HCT116 (cell line): Measurements from ENCODE around the gene APAF1. TPM values are rescaled to one million over a fixed set of nuclear protein-coding genes. Genes with fewer than 3 reads are reported as not detected.

Source experiments
- ATAC-seq: fragments of 200-7000 bp; cut with Tn5 transposase; 2 replicates; pipeline ENCODE4 v1.9.1; 2020; ENCODE audit warnings: mild to moderate bottlenecking, moderate library complexity
- BruUV-seq: library from RNA; stranded (reverse); fragments of 400-500 nt; replicated peaks from 2 replicates; lab custom pipeline; 2021; lab: Mats Ljungman, UMichigan
- CTCF ChIA-PET: fragments of 300-600 bp; sonication (Branson Sonifier 250); formaldehyde crosslinking; loops from one replicate; lab custom pipeline; 2021; ENCODE audit warnings: antibody characterized with exemption; lab: Charles Lee
- POLR2A ChIA-PET: fragments of 300-600, 350-600 bp; sonication (Branson Sonifier 250); formaldehyde crosslinking; loops from one replicate; lab custom pipeline; 2021; ENCODE audit warnings: antibody characterized with exemption; lab: Charles Lee
- RAD21 ChIA-PET, 2 experiments: fragments of 300-600 bp; sonication (Branson Sonifier 250); formaldehyde crosslinking; loops; one replicate each; lab custom pipeline; 2023; ENCODE audit warnings: low total read pairs in 2 of 2; ENCODE audit not compliant: uncharacterized antibody in 2 of 2, unreplicated experiment in 2 of 2, low non-redundant PET in 1 of 2; lab: Charles Lee
- DNase-seq: peaks from one replicate; pipeline ENCODE4 v3.0.0-alpha.2; 2010; ENCODE audit warnings: low read depth, low spot score
- H2AFZ ChIP-seq: fragments of 200-600 bp; shearing (Covaris generic), sonication (generic); 2 replicates; pipeline ENCODE4 v1.6.1; 2017; ENCODE audit warnings: low read depth, mixed run types, mixed read lengths, antibody characterized with exemption, low read length; ENCODE audit not compliant: poor library complexity, severe bottlenecking
- H3K27ac ChIP-seq: 2 replicates; pipeline ENCODE4 v1.5.1; 2012; ENCODE audit warnings: low read depth, low read length
- H3K27me3 ChIP-seq: fragments of 200-600 bp; sonication (generic); 2 replicates; pipeline ENCODE4 v1.6.1; 2016; ENCODE audit warnings: mixed run types, low read length, mixed read lengths; ENCODE audit not compliant: insufficient read depth
- H3K36me3 ChIP-seq, 2 experiments: fragments of 200-500 bp in 1 of 2; fragments of 200-600 bp in 1 of 2; sonication (Bioruptor generic) in 1 of 2; sonication (generic) in 1 of 2; 2 replicates each; pipeline versions ENCODE4 v1.5.1 to v1.6.1; 2014 to 2016; ENCODE audit warnings: low read length in 2 of 2, inconsistent platforms in 1 of 2, mixed read lengths in 1 of 2, mixed run types in 1 of 2; ENCODE audit not compliant: insufficient read depth in 2 of 2, control insufficient read depth in 1 of 2
- H3K4me1 ChIP-seq, 2 experiments: fragments of 200-600 bp in 1 of 2; sonication (generic) in 1 of 2; 2 replicates each; pipeline versions ENCODE4 v1.5.1 to v1.6.1; 2012 to 2017; ENCODE audit warnings: low read length in 2 of 2, inconsistent platforms in 1 of 2, mild to moderate bottlenecking in 1 of 2, mixed read lengths in 1 of 2, mixed run types in 1 of 2, moderate library complexity in 1 of 2; ENCODE audit not compliant: insufficient read depth in 2 of 2, control insufficient read depth in 1 of 2
- H3K4me2 ChIP-seq: fragments of 200-600 bp; sonication (generic); 2 replicates; pipeline ENCODE4 v1.6.1; 2017; ENCODE audit warnings: mixed run types, low read length, mixed read lengths
- H3K4me3 ChIP-seq, 2 experiments: fragments of 200-600 bp in 1 of 2; sonication (generic) in 1 of 2; replicated peaks in 1 of 2; 2 replicates each; pipeline ENCODE4 v1.5.1; 2011 to 2016; ENCODE audit warnings: low read length in 2 of 2, control low read depth in 1 of 2, low read depth in 1 of 2, mild to moderate bottlenecking in 1 of 2, mixed read lengths in 1 of 2, mixed run types in 1 of 2
- H3K79me2 ChIP-seq: fragments of 200-600 bp; sonication (generic); 2 replicates; pipeline ENCODE4 v1.6.1; 2017; ENCODE audit warnings: mild to moderate bottlenecking, mixed run types, low read length, moderate library complexity, mixed read lengths; ENCODE audit not compliant: insufficient read depth
- H3K9ac ChIP-seq: fragments of 200-600 bp; sonication (generic); 2 replicates; pipeline ENCODE4 v1.6.1; 2016; ENCODE audit warnings: low read length, mixed read lengths
- H3K9me2 ChIP-seq: fragments of 200-600 bp; sonication (generic), shearing (Covaris generic); 2 replicates; pipeline ENCODE4 v1.6.1; 2017; ENCODE audit warnings: mixed run types, mild to moderate bottlenecking, moderate library complexity; ENCODE audit not compliant: insufficient read depth
- H3K9me3 ChIP-seq, 2 experiments: fragments of 200-500 bp in 1 of 2; fragments of 200-600 bp in 1 of 2; sonication (Bioruptor generic) in 1 of 2; sonication (generic) in 1 of 2; 2 replicates each; pipeline ENCODE4 v1.6.1; 2014 to 2017; ENCODE audit warnings: low read length in 2 of 2, mixed read lengths in 2 of 2, inconsistent platforms in 1 of 2, low read depth in 1 of 2, mild to moderate bottlenecking in 1 of 2, mixed run types in 1 of 2, moderate library complexity in 1 of 2; ENCODE audit not compliant: control insufficient read depth in 1 of 2, insufficient read depth in 1 of 2
- H4K20me1 ChIP-seq: fragments of 200-600 bp; sonication (generic), shearing (Covaris generic); 2 replicates; pipeline ENCODE4 v1.6.1; 2017; ENCODE audit warnings: mixed run types, mild to moderate bottlenecking, moderate library complexity; ENCODE audit not compliant: insufficient read depth
- FOSL1 ChIP-seq: IDR thresholded peaks from 2 replicates; pipeline ENCODE4 v1.6.1; 2012; ENCODE audit warnings: low read depth
- JUND ChIP-seq: IDR thresholded peaks from 2 replicates; pipeline ENCODE4 v1.6.1; 2012
- POLR2A ChIP-seq: IDR thresholded peaks from 2 replicates; pipeline ENCODE4 v1.7.0; 2011; ENCODE audit warnings: borderline replicate concordance; ENCODE audit not compliant: insufficient read depth, insufficient read length; ENCODE audit errors: extremely low read depth
- POLR2AphosphoS5 ChIP-seq: IDR thresholded peaks from 2 replicates; pipeline ENCODE4 v1.6.1; 2011; ENCODE audit warnings: mild to moderate bottlenecking, low read depth, low read length, moderate library complexity
- SIN3A ChIP-seq: IDR thresholded peaks from 2 replicates; pipeline ENCODE4 v1.6.1; 2012; ENCODE audit warnings: low read depth
- TCF7L2 ChIP-seq: IDR thresholded peaks from 2 replicates; pipeline ENCODE4 v1.7.0; 2011; ENCODE audit warnings: borderline replicate concordance, inconsistent platforms; ENCODE audit not compliant: insufficient read depth, insufficient read length; ENCODE audit errors: extremely low read depth
- YY1 ChIP-seq: IDR thresholded peaks from 2 replicates; pipeline ENCODE4 v1.6.1; 2011; ENCODE audit warnings: low read length, low read depth, moderate library complexity, mild to moderate bottlenecking; ENCODE audit not compliant: insufficient replicate concordance; ENCODE audit errors: extremely low read depth
- ZNF274 ChIP-seq: fragments of 200-500 bp; sonication (Bioruptor generic); IDR thresholded peaks from 2 replicates; pipeline ENCODE4 v1.6.1; 2014; ENCODE audit warnings: mild to moderate bottlenecking, low read depth, low read length, inconsistent platforms
- intact Hi-C: fragments of 100-400 bp; cut with micrococcal nuclease; formaldehyde crosslinking; loops from 2 replicates; pipeline ENCODE4 v1.10.0; 2022
- total RNA-seq: library from RNA; stranded (reverse); gene quantifications from one replicate; pipeline ENCODE4 v1.2.1, GENCODE V29; 2021; ENCODE audit not compliant: unreplicated experiment
- TF ChIP-seq, protein P1 (sequence below), 3 experiments: fragments of 200-600 bp in 1 of 3; sonication (generic) in 1 of 3; IDR thresholded peaks in 2 of 3; conservative IDR thresholded peaks in 1 of 3; 2 replicates each; pipeline ENCODE4 v1.5.1; 2012 to 2017; ENCODE audit warnings: low read depth in 2 of 3, low read length in 2 of 3, antibody characterized with exemption in 1 of 3, borderline replicate concordance in 1 of 3, control low read depth in 1 of 3, mild to moderate bottlenecking in 1 of 3, mixed read lengths in 1 of 3, mixed run types in 1 of 3, moderate library complexity in 1 of 3; ENCODE audit not compliant: insufficient read depth in 1 of 3
- TF ChIP-seq, protein P2 (sequence below): IDR thresholded peaks from 2 replicates; pipeline ENCODE4 v1.6.1; 2012; ENCODE audit warnings: low read depth

Gene APAF1
- total RNA-seq, 1 experiment from 2014 or later: 13.9 TPM

DNA sequence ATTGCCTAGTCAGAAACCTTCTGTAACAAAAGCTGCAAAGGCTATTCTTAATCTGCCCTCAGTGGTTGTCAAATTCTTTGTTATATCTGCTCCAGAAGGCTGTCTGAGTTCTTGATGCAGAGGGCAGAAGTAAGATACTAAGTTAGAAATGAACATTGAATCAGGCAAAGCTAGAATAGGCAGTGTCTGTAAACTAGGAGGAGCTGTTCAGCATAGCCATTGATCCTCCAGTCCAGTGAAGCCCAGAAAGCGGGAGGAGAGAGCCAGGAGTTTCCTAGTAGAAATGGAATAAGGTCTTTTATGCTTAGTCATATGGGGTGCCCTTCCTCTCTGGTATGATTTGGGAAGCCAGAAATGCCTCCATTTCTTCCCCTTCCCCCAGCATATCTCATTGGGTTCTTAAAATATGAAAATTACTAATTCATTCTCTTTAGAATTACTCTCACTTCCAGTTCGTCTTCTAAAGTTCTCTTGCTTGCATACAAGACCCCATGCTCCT is 76.2 kb downstream of the APAF1 start:
- H3K79me2 ChIP-seq: no peaks in the 10 kb centered on the region
- H3K4me1 ChIP-seq: no peaks in the 10 kb centered on the region
- H3K4me2 ChIP-seq: no peak overlapping the region
- H4K20me1 ChIP-seq: no peaks in the 10 kb centered on the region
- no peak overlapping the region for H2AFZ ChIP-seq
- no peaks in the 10 kb centered on the region for H3K9me2 ChIP-seq
- DNase-seq (no peak), ATAC-seq (no peak)
- H3K36me3 ChIP-seq: peaks cover 0 to 21% of the 10 kb centered on the region in 2 experiments; a peak in 2 of 4 replicates
- H3K9ac ChIP-seq: no peak overlapping the region
- H3K9me3 ChIP-seq: no peaks in the 10 kb centered on the region
- ChIA-PET CTCF (interaction anchor here (1.1 kb wide), 1 partner anchor 22 kb away, joined by 3 read pairs; no protein-coding TSS in a partner anchor), POLR2A (no interaction called here), RAD21 (no interaction called here)
- TF ChIP-seq POLR2AphosphoS5: no peak
- TF ChIP-seq, protein P1, sequence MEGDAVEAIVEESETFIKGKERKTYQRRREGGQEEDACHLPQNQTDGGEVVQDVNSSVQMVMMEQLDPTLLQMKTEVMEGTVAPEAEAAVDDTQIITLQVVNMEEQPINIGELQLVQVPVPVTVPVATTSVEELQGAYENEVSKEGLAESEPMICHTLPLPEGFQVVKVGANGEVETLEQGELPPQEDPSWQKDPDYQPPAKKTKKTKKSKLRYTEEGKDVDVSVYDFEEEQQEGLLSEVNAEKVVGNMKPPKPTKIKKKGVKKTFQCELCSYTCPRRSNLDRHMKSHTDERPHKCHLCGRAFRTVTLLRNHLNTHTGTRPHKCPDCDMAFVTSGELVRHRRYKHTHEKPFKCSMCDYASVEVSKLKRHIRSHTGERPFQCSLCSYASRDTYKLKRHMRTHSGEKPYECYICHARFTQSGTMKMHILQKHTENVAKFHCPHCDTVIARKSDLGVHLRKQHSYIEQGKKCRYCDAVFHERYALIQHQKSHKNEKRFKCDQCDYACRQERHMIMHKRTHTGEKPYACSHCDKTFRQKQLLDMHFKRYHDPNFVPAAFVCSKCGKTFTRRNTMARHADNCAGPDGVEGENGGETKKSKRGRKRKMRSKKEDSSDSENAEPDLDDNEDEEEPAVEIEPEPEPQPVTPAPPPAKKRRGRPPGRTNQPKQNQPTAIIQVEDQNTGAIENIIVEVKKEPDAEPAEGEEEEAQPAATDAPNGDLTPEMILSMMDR (IDR thresholded peaks at IDR 0.05 in 2 of 3, conservative IDR thresholded peaks at IDR 0.05 in 1 of 3; ENCODE audit: borderline replicate concordance in 1 of 3, insufficient read depth in 1 of 3, low read depth in 2 of 3, low read length in 2 of 3): no peak
- no peak for TF ChIP-seq POLR2A
- TF ChIP-seq ZNF274: no peak
- TF ChIP-seq JUND: no peak
- TF ChIP-seq TCF7L2: no peak
- no peak for TF ChIP-seq SIN3A
- no peak for TF ChIP-seq YY1
- TF ChIP-seq, protein P2, sequence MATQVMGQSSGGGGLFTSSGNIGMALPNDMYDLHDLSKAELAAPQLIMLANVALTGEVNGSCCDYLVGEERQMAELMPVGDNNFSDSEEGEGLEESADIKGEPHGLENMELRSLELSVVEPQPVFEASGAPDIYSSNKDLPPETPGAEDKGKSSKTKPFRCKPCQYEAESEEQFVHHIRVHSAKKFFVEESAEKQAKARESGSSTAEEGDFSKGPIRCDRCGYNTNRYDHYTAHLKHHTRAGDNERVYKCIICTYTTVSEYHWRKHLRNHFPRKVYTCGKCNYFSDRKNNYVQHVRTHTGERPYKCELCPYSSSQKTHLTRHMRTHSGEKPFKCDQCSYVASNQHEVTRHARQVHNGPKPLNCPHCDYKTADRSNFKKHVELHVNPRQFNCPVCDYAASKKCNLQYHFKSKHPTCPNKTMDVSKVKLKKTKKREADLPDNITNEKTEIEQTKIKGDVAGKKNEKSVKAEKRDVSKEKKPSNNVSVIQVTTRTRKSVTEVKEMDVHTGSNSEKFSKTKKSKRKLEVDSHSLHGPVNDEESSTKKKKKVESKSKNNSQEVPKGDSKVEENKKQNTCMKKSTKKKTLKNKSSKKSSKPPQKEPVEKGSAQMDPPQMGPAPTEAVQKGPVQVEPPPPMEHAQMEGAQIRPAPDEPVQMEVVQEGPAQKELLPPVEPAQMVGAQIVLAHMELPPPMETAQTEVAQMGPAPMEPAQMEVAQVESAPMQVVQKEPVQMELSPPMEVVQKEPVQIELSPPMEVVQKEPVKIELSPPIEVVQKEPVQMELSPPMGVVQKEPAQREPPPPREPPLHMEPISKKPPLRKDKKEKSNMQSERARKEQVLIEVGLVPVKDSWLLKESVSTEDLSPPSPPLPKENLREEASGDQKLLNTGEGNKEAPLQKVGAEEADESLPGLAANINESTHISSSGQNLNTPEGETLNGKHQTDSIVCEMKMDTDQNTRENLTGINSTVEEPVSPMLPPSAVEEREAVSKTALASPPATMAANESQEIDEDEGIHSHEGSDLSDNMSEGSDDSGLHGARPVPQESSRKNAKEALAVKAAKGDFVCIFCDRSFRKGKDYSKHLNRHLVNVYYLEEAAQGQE: no peak
- TF ChIP-seq FOSL1: no peak
- H3K27ac ChIP-seq: no peak overlapping the region
- BruUV-seq: no TSS peak
- no peak overlapping the region for H3K4me3 ChIP-seq
- H3K27me3 ChIP-seq: no peaks in the 10 kb centered on the region
- intact Hi-C loops: no loop called here
